Thyroid gland (tissue), 4 donors: ENCODE measurements around the gene CAMTA1.

Source experiments
- POLR2A ChIP-seq, 2 donors: fragments of 450-650 bp; IDR thresholded peaks; one replicate each; pipeline ENCODE4 v1.6.1; 2017; ENCODE audit warnings: antibody characterized with exemption in 2 of 2, mild to moderate bottlenecking in 2 of 2, moderate library complexity in 1 of 2
- TF ChIP-seq, protein P1 (sequence below), 6 experiments: fragments of 200-600 bp in 3 of 6; fragments of 450-650 bp in 3 of 6; sonication (generic) in 3 of 6; IDR thresholded peaks; one replicate each; pipeline ENCODE4 v1.5.1; 2016 to 2019; ENCODE audit warnings: antibody characterized with exemption in 6 of 6, mild to moderate bottlenecking in 2 of 6, inconsistent platforms in 1 of 6, moderate library complexity in 1 of 6

DNA sequence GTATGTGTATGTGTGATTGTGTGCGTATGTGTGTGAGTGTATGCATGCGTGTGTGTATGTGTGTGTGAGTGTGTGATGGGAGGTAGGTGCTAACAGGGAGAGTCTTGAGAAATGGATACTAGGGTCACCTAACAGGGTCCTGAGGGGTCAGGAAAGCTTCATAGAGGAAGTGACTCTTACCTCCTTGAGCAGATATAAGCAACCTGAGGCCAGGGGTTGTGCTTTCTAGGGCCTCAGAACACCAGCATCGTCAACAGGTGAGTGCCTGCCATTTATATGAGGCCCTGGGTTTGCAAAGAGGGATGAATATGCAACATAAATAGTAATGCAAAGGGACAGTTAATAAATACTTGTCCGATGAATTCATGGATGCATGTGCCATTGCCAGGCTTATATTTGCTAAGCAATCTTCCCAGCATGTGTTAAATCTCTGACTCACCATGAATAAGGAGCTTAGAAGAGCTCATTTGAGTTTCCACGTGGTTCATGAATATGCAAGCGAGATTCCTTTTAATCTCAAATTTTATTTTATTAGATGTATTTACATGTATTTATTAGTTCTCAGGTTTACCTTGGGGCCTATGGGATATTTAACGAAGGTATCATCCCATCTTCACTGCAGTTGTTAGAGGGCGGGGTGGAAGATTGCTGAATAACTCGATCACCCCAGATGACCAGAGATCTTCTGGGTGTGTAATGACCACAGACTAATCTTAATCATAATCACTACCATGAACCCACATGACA is 438.3 kb downstream of the CAMTA1 start:
- TF ChIP-seq, protein P1, sequence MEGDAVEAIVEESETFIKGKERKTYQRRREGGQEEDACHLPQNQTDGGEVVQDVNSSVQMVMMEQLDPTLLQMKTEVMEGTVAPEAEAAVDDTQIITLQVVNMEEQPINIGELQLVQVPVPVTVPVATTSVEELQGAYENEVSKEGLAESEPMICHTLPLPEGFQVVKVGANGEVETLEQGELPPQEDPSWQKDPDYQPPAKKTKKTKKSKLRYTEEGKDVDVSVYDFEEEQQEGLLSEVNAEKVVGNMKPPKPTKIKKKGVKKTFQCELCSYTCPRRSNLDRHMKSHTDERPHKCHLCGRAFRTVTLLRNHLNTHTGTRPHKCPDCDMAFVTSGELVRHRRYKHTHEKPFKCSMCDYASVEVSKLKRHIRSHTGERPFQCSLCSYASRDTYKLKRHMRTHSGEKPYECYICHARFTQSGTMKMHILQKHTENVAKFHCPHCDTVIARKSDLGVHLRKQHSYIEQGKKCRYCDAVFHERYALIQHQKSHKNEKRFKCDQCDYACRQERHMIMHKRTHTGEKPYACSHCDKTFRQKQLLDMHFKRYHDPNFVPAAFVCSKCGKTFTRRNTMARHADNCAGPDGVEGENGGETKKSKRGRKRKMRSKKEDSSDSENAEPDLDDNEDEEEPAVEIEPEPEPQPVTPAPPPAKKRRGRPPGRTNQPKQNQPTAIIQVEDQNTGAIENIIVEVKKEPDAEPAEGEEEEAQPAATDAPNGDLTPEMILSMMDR (IDR thresholded peaks at IDR 0.05), result no peak
- no peak for TF ChIP-seq POLR2A (IDR thresholded peaks at IDR 0.05)
